Pons (tissue), 1 donor: ENCODE results near the gene PRKCA.
A peak's percentile ranks its signal among the peaks of the same experiment; 100 is the strongest.

Source experiments
- DNase-seq: peaks from one replicate; pipeline ENCODE4 v3.0.0-alpha.2; 2016; ENCODE audit warnings: low spot score

Gene PRKCA

GRCh38 chr17:66547151-66547865, 244.9 kb downstream of the PRKCA start:
- no peak for DNase-seq

GRCh38 chr17:66548158-66548557, 245.7 kb downstream of the PRKCA start:
- DNase-seq = no peak

GRCh38 chr17:66548659-66549310, 246.4 kb downstream of the PRKCA start:
- DNase-seq = no peak

- no peak for DNase-seq
These were observed 246.9 kb downstream of the PRKCA start for GRCh38 chr17:66549311-66549704.

- no peak for DNase-seq
These were observed 247.4 kb downstream of the PRKCA start for GRCh38 chr17:66549731-66550207.

- no peak for DNase-seq
These were observed 249.4 kb downstream of the PRKCA start for GRCh38 chr17:66551839-66552238.

- DNase-seq = no peak
These were observed 250.0 kb downstream of the PRKCA start for GRCh38 chr17:66552371-66552770.

GRCh38 chr17:66555605-66556004, 253.2 kb downstream of the PRKCA start:
- no peak for DNase-seq

GRCh38 chr17:66557200-66557599, 254.8 kb downstream of the PRKCA start:
- DNase-seq = no peak

- DNase-seq = no peak
These were observed 255.5 kb downstream of the PRKCA start for GRCh38 chr17:66557886-66558285.

GRCh38 chr17:66560691-66561090, 258.3 kb downstream of the PRKCA start:
- no peak for DNase-seq

- DNase-seq = no peak
These were observed 259.7 kb downstream of the PRKCA start for GRCh38 chr17:66562119-66562518.

GRCh38 chr17:66564992-66565465, 262.6 kb downstream of the PRKCA start:
- no peak for DNase-seq

- peak; percentile 90 for DNase-seq
These were observed 265.1 kb downstream of the PRKCA start for GRCh38 chr17:66567234-66568170.

- no peak for DNase-seq
These were observed 267.2 kb downstream of the PRKCA start for GRCh38 chr17:66569572-66569971.

- DNase-seq = no peak
These were observed 268.2 kb downstream of the PRKCA start for GRCh38 chr17:66570447-66571195.

GRCh38 chr17:66571745-66572144, 269.3 kb downstream of the PRKCA start:
- no peak for DNase-seq

GRCh38 chr17:66573078-66573477, 270.7 kb downstream of the PRKCA start:
- DNase-seq = no peak

- DNase-seq = no peak
These were observed 271.7 kb downstream of the PRKCA start for GRCh38 chr17:66574123-66574522.

GRCh38 chr17:66576473-66576872, 274.1 kb downstream of the PRKCA start:
- DNase-seq = no peak

GRCh38 chr17:66577041-66577440, 274.6 kb downstream of the PRKCA start:
- DNase-seq = no peak
